ENCODE data around the gene SLC6A9. TPM values are rescaled to one million over a fixed set of nuclear protein-coding genes. Genes with fewer than 3 reads are reported as not detected.

SLC6A9 gene
- total RNA-seq, 2 donors from 2014 or later = 21.7 to 26.1 TPM

DNA sequence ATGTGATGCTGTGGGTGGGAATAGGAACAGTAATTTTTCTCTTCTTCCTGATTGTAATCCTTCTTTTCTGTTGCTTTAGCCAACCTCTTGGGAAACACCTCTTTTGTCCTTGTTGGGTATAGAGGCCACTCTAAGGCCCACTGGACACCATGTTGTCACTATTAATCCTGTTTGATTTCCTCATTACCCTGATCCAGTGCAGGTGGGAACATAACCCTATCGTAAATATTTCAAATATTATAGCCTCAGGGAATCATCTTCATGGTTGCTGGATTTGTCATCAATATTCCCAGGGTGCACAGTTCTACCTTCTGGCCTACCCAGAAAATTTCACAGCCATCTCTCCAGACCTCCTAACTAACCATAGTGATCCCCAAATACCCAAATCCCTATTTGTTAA is 27.9 kb upstream of the SLC6A9 start:
- DNase-seq = no peak
- no peak overlapping the region for H3K27ac ChIP-seq
- H3K9me3 ChIP-seq = no peaks in the 10 kb centered on the region
- H3K4me3 ChIP-seq = no peak overlapping the region
- TF ChIP-seq, protein P1, sequence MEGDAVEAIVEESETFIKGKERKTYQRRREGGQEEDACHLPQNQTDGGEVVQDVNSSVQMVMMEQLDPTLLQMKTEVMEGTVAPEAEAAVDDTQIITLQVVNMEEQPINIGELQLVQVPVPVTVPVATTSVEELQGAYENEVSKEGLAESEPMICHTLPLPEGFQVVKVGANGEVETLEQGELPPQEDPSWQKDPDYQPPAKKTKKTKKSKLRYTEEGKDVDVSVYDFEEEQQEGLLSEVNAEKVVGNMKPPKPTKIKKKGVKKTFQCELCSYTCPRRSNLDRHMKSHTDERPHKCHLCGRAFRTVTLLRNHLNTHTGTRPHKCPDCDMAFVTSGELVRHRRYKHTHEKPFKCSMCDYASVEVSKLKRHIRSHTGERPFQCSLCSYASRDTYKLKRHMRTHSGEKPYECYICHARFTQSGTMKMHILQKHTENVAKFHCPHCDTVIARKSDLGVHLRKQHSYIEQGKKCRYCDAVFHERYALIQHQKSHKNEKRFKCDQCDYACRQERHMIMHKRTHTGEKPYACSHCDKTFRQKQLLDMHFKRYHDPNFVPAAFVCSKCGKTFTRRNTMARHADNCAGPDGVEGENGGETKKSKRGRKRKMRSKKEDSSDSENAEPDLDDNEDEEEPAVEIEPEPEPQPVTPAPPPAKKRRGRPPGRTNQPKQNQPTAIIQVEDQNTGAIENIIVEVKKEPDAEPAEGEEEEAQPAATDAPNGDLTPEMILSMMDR (IDR thresholded peaks at IDR 0.05) = no peak
- no peaks in the 10 kb centered on the region for H3K27me3 ChIP-seq
- H3K36me3 ChIP-seq = no peaks in the 10 kb centered on the region
- no peaks in the 10 kb centered on the region for H3K4me1 ChIP-seq
- intact Hi-C loops (cut with DNase I) = no loop called here
- H3K9ac ChIP-seq (ENCODE audit: low read depth in 2 of 2, low read length in 2 of 2) = no peak overlapping the region

DNA sequence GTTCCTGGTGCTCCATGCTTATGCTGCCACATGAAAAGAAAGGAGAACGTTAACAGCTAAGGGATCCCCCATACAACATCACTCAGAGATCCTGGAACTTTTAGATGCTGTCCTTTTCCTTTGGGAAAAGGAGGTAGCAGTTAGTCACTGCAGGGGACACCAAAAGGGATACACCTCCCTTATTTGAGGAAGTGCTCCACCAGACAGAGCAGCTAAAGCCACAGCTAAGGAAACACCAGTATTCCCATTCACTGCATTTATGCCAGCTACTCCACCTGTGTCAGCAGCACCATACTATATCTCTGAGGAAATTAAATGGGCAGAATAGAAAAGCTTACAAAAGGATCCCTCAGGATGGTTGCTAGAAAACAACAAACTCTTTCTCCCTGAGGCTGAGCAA is 26.0 kb upstream of the SLC6A9 start:
- Histone ChIP-seq H3K27ac (no peak overlapping the region), H3K9ac (ENCODE audit: low read depth in 2 of 2, low read length in 2 of 2) (no peak overlapping the region), H3K36me3 (no peaks in the 10 kb centered on the region), H3K4me3 (no peak overlapping the region), H3K4me1 (no peaks in the 10 kb centered on the region), H3K27me3 (no peaks in the 10 kb centered on the region), H3K9me3 (no peaks in the 10 kb centered on the region)
- TF ChIP-seq, protein P1 (IDR thresholded peaks at IDR 0.05) = no peak
- intact Hi-C loops (cut with DNase I) = no loop called here
- no peak for DNase-seq

DNA sequence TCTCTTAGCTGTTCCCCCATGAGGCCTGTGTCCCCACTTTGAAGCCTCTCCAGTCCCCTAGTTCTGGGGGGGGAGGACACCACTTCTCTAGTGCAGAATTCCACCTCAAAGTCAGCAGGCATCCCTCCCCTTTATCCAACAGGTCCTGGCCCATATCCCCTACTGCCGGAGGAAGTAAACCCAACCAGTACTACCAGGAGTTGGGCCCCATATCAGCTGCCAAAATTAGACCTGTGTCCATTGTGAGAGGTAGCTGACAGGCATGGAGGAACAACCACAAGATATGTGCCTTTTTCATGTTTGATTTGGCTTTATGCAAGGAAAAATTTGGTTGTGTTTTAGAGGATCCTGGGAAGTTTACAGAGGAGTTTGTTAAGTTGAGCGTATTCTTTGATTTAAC is 22.1 kb upstream of the SLC6A9 start:
- no peaks in the 10 kb centered on the region for H3K4me1 ChIP-seq
- no peaks in the 10 kb centered on the region for H3K27me3 ChIP-seq
- no peaks in the 10 kb centered on the region for H3K9me3 ChIP-seq
- intact Hi-C loops (cut with DNase I) = no loop called here
- H3K9ac ChIP-seq (ENCODE audit: low read depth in 2 of 2, low read length in 2 of 2) = no peak overlapping the region
- TF ChIP-seq, protein P1 (IDR thresholded peaks at IDR 0.05) = no peak
- DNase-seq = no peak
- H3K36me3 ChIP-seq = no peaks in the 10 kb centered on the region
- no peak overlapping the region for H3K27ac ChIP-seq
- no peak overlapping the region for H3K4me3 ChIP-seq

DNA sequence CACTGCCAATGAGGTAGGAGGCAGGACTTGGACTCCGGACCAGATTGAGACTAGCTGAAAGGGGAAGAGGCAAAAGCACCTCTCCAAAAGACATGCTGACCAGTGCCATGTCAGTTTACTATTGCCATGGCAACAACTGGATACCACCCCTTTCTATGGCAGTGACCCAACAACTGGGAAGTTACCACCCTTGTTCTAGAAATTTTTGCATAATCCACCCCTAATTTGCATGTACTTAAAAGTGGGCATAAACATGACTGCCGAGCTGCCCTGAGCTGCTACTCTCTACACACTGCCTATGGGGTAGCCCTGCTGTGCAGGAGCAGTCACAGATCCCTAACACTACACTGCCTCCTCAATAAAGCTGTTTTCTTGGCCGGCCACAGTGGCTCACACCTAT is 19.0 kb upstream of the SLC6A9 start:
- TF ChIP-seq, protein P1 (IDR thresholded peaks at IDR 0.05) = no peak
- H3K9me3 ChIP-seq = no peaks in the 10 kb centered on the region
- no peaks in the 10 kb centered on the region for H3K36me3 ChIP-seq
- intact Hi-C loops (cut with DNase I) = no loop called here
- H3K4me3 ChIP-seq = no peak overlapping the region
- no peak overlapping the region for H3K9ac ChIP-seq (ENCODE audit: low read depth in 2 of 2, low read length in 2 of 2)
- no peak overlapping the region for H3K27ac ChIP-seq
- DNase-seq = no peak
- no peaks in the 10 kb centered on the region for H3K27me3 ChIP-seq
- no peaks in the 10 kb centered on the region for H3K4me1 ChIP-seq

DNA sequence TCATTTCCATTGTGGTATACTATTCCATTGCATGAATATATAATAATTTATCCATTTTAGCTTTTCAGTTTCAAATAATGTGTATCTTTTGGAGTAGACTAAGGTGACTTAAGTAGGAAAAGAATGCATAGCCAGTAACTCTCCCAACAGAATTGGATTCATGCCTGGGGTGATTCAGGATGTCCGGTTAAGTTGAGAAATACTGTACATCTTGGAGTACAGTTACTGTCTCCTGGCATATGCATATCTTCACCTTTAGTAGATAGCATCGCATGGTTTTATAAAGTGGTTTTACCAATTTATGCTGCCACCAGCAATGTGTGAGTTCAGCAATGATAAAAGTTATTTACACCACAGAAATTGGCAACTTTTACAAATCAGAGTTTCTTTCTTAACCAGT is 18.6 kb upstream of the SLC6A9 start:
- H3K27ac ChIP-seq = no peak overlapping the region
- no peak overlapping the region for H3K9ac ChIP-seq (ENCODE audit: low read depth in 2 of 2, low read length in 2 of 2)
- no peaks in the 10 kb centered on the region for H3K4me1 ChIP-seq
- DNase-seq = no peak
- no peaks in the 10 kb centered on the region for H3K36me3 ChIP-seq
- intact Hi-C loops (cut with DNase I) = loop anchor here (10.0 kb wide), 1 partner anchor 115 kb away; the partner anchor contains the start of gene ARTN
- H3K9me3 ChIP-seq = no peaks in the 10 kb centered on the region
- H3K27me3 ChIP-seq = no peaks in the 10 kb centered on the region
- TF ChIP-seq, protein P1 (IDR thresholded peaks at IDR 0.05) = no peak
- H3K4me3 ChIP-seq = no peak overlapping the region
